Endothelial cell of umbilical vein (primary cell): Measurements from ENCODE around the gene AHI1. TPM values are rescaled to one million over a fixed set of nuclear protein-coding genes. Genes with fewer than 3 reads are reported as not detected.

Experiments
- BruUV-seq: library from RNA; stranded (reverse); fragments of 400-500 nt; replicated peaks from 2 replicates; lab custom pipeline; 2021; lab: Mats Ljungman, UMichigan
- CTCF ChIA-PET: fragments of 300-600, 350-600 bp; sonication (Branson Sonifier 250); formaldehyde crosslinking; loops from one replicate; lab custom pipeline; 2021; ENCODE audit warnings: antibody characterized with exemption, inconsistent platforms; lab: Charles Lee
- POLR2A ChIA-PET: fragments of 300-600, 350-600 bp; sonication (Branson Sonifier 250); formaldehyde crosslinking; loops from one replicate; lab custom pipeline; 2021; ENCODE audit warnings: antibody characterized with exemption, inconsistent platforms; lab: Charles Lee
- DNase-seq: peaks from one replicate; pipeline ENCODE4 v3.0.0-alpha.2; 2011; ENCODE audit warnings: low read depth, low spot score
- FAIRE-seq: peaks from 2 replicates; lab custom pipeline; 2011; peaks lifted over from hg19 to GRCh38; lab: Jason Lieb, UNC
- H2AFZ ChIP-seq: 2 replicates; pipeline ENCODE4 v1.6.0; 2012; ENCODE audit warnings: low read depth, low read length, control low read depth, inconsistent platforms
- H3K27ac ChIP-seq: 2 replicates; pipeline ENCODE4 v1.5.1; 2011; ENCODE audit warnings: low read depth, mild to moderate bottlenecking, control low read depth, low read length, moderate library complexity; ENCODE audit not compliant: insufficient read depth
- H3K27me3 ChIP-seq, 2 experiments: 2 replicates each; pipeline versions ENCODE4 v1.6.0 to v1.6.1; 2011; ENCODE audit warnings: low read length in 2 of 2, mixed read lengths in 1 of 2; ENCODE audit not compliant: control insufficient read depth in 2 of 2, insufficient read depth in 2 of 2
- H3K36me3 ChIP-seq, 2 experiments: 2 replicates in 1 of 2; 3 replicates in 1 of 2; pipeline ENCODE4 v1.5.1; 2011; ENCODE audit warnings: low read length in 2 of 2, mild to moderate bottlenecking in 1 of 2, moderate library complexity in 1 of 2; ENCODE audit not compliant: control insufficient read depth in 2 of 2, insufficient read depth in 2 of 2; ENCODE audit errors: extremely low read depth in 1 of 2
- H3K4me1 ChIP-seq: 3 replicates; pipeline ENCODE4 v1.5.1; 2011; ENCODE audit warnings: mild to moderate bottlenecking, low read length; ENCODE audit not compliant: control insufficient read depth, insufficient read depth; ENCODE audit errors: extremely low read depth
- H3K4me2 ChIP-seq: 2 replicates; pipeline ENCODE4 v1.6.1; 2011; ENCODE audit warnings: low read length, control low read depth, mixed read lengths; ENCODE audit not compliant: insufficient read depth
- H3K4me3 ChIP-seq, 3 experiments: fragments of 200-600 bp in 1 of 3; sonication (generic), shearing (Covaris generic) in 1 of 3; replicated peaks in 1 of 3; 2 replicates each; pipeline ENCODE4 v1.5.1; 2011 to 2016; ENCODE audit warnings: control low read depth in 3 of 3, low read length in 3 of 3, mild to moderate bottlenecking in 2 of 3, inconsistent platforms in 1 of 3, low read depth in 1 of 3, moderate library complexity in 1 of 3; ENCODE audit not compliant: insufficient read depth in 1 of 3
- H3K79me2 ChIP-seq: 2 replicates; pipeline ENCODE4 v1.6.0; 2012; ENCODE audit warnings: low read length, inconsistent platforms; ENCODE audit not compliant: control insufficient read depth, insufficient read depth
- H3K9ac ChIP-seq: replicated peaks from 2 replicates; pipeline ENCODE3; 2011; ENCODE audit warnings: low read length, control low read depth; ENCODE audit not compliant: insufficient read depth; ENCODE audit errors: extremely low read depth
- H3K9me1 ChIP-seq: replicated peaks from 3 replicates; pipeline ENCODE4 v1.6.0; 2011; ENCODE audit warnings: mild to moderate bottlenecking, low read length; ENCODE audit not compliant: control insufficient read depth, insufficient read depth; ENCODE audit errors: extremely low read depth
- H3K9me3 ChIP-seq: replicated peaks from 2 replicates; pipeline ENCODE4 v1.5.1; 2012; ENCODE audit warnings: low read length, inconsistent platforms; ENCODE audit not compliant: control insufficient read depth, insufficient read depth
- H4K20me1 ChIP-seq: replicated peaks from 2 replicates; pipeline ENCODE3; 2011; ENCODE audit warnings: mild to moderate bottlenecking, low read length; ENCODE audit not compliant: control insufficient read depth, insufficient read depth; ENCODE audit errors: extremely low read depth
- CTCF ChIP-seq, 2 donors: IDR thresholded peaks; 1 replicate in 1 of 2; 2 replicates in 1 of 2; pipeline ENCODE4 v1.5.1; 2011; ENCODE audit warnings: low read length in 2 of 2, mild to moderate bottlenecking in 2 of 2, moderate library complexity in 2 of 2, control low read depth in 1 of 2, inconsistent platforms in 1 of 2, low read depth in 1 of 2; ENCODE audit not compliant: insufficient read depth in 1 of 2; ENCODE audit errors: extremely low read depth in 1 of 2
- EZH2 ChIP-seq: IDR thresholded peaks from 2 replicates; pipeline ENCODE4 v1.6.1; 2012; ENCODE audit warnings: borderline replicate concordance, low read depth, mild to moderate bottlenecking, moderate library complexity, low read length, inconsistent platforms; ENCODE audit not compliant: severe bottlenecking
- FOS ChIP-seq: IDR thresholded peaks from 2 replicates; pipeline ENCODE4 v1.6.1; 2011; ENCODE audit warnings: mild to moderate bottlenecking, low read length, moderate library complexity, borderline replicate concordance; ENCODE audit not compliant: insufficient read depth
- GATA2 ChIP-seq: IDR thresholded peaks from 2 replicates; pipeline ENCODE4 v1.7.0; 2011; ENCODE audit warnings: low read depth, mild to moderate bottlenecking, moderate library complexity, mixed read lengths, low read length; ENCODE audit not compliant: insufficient read length, insufficient read depth
- JUN ChIP-seq: IDR thresholded peaks from 2 replicates; pipeline ENCODE4 v1.6.1; 2011; ENCODE audit warnings: borderline replicate concordance, low read depth; ENCODE audit not compliant: insufficient read length, insufficient read depth
- MAX ChIP-seq: IDR thresholded peaks from 2 replicates; pipeline ENCODE4 v1.6.1; 2011; ENCODE audit not compliant: insufficient read depth, insufficient read length
- MYC ChIP-seq: IDR thresholded peaks from one replicate; pipeline ENCODE4 v1.6.1; 2011; ENCODE audit warnings: mild to moderate bottlenecking, low read depth, low read length
- POLR2A ChIP-seq: IDR thresholded peaks from 2 replicates; pipeline ENCODE4 v1.6.1; 2012; ENCODE audit warnings: low read depth, mild to moderate bottlenecking, control low read depth, low read length
- POLR2AphosphoS5 ChIP-seq: IDR thresholded peaks from 2 replicates; pipeline ENCODE4 v1.6.1; 2012; ENCODE audit warnings: low read depth, mild to moderate bottlenecking, control low read depth, low read length, moderate library complexity; ENCODE audit not compliant: insufficient read depth
- dilution Hi-C: fragments of 300-500 bp; cut with MboI; formaldehyde crosslinking; loops from one replicate; pipeline ENCODE4 v1.15.0; 2019; ENCODE audit warnings: low sequenced_read_pairs; ENCODE audit not compliant: extremely low pct_ligation_motif_present
- intact Hi-C: fragments of 100-400 bp; cut with micrococcal nuclease; formaldehyde crosslinking; loops from one replicate; pipeline ENCODE4 v1.10.0; 2022
- polyA plus RNA-seq, 4 experiments: library from polyadenylated mRNA; depleted of rRNA in 3 of 4; stranded (reverse) in 3 of 4; unstranded in 1 of 4; fragments of >200 nt; gene quantifications; 2 replicates each; pipeline versions ENCODE4 v1.2.1 to v1.2.3, GENCODE V29; 2011 to 2012; ENCODE audit warnings: missing spikeins in 1 of 4
- total RNA-seq: library from RNA; stranded (reverse); gene quantifications from 2 replicates; pipeline ENCODE4 v1.2.3, GENCODE V29; 2021

AHI1 gene
- total and polyA plus RNA-seq, 2 donors (not counting 3 experiments of a cell fraction or from before 2014, with no cell fraction given), result 5.1 to 20.7 TPM

GRCh38 chr6:135519348-135519747 lies 21.8 kb upstream of the AHI1 start:
- CTCF ChIA-PET, result interaction anchor here (1.4 kb wide), 1 partner anchor 16 kb away, joined by 5 read pairs; no protein-coding TSS in a partner anchor
- Histone ChIP-seq H3K27ac (no peak overlapping the region), H3K4me3 (no peak overlapping the region), H4K20me1 (no peaks in the 10 kb centered on the region), H3K9ac (no peak overlapping the region), H3K4me2 (no peak overlapping the region), H3K36me3 (no peaks in the 10 kb centered on the region), H2AFZ (no peak overlapping the region), H3K9me1 (peaks cover 3% of the 10 kb centered on the region), H3K79me2 (no peaks in the 10 kb centered on the region), H3K4me1 (no peaks in the 10 kb centered on the region), H3K9me3 (no peaks in the 10 kb centered on the region), H3K27me3 (no peaks in the 10 kb centered on the region)
- no peak for TF ChIP-seq JUN
- TF ChIP-seq FOS, result no peak
- no peak for TF ChIP-seq MYC
- no peak for TF ChIP-seq CTCF (IDR thresholded peaks at IDR 0.05; ENCODE audit: extremely low read depth in 1 of 2, insufficient read depth in 1 of 2, low read depth in 1 of 2, low read length in 2 of 2)
- no peak for TF ChIP-seq MAX
- TF ChIP-seq EZH2, result no peak
- no peak for TF ChIP-seq GATA2
- no peak for TF ChIP-seq POLR2A
- TF ChIP-seq POLR2AphosphoS5, result no peak
- dilution Hi-C loops, result no loop called here
- intact Hi-C loops, result no loop called here
- FAIRE-seq (no peak), DNase-seq (no peak)
- BruUV-seq, result no TSS peak
- POLR2A ChIA-PET, result no interaction called here
